Embryonic facial prominence (tissue), 1 donor: Measurements from ENCODE around the gene SLC43A1.
"Not testable (repeated sequence)": the region's sequence is repeated elsewhere in the genome, so short reads cannot be mapped to it uniquely, and the experiment has no call there.

ENCODE experiments used
- DNase-seq: peaks from one replicate; pipeline ENCODE4 v3.0.0-alpha.2; 2016; ENCODE audit errors: extremely low spot score

The SLC43A1 gene

GRCh38 chr11:57460758-57461749, 54.4 kb downstream of the SLC43A1 start:
- DNase-seq, result no peak

GRCh38 chr11:57460022-57460757, 55.3 kb downstream of the SLC43A1 start, which contains the start of gene RTN4RL2:
Gene RTN4RL2 (plus strand): TSS chr11:57460528. CDS start chr11:57460866, 338 bp downstream.
- no peak for DNase-seq

DNA sequence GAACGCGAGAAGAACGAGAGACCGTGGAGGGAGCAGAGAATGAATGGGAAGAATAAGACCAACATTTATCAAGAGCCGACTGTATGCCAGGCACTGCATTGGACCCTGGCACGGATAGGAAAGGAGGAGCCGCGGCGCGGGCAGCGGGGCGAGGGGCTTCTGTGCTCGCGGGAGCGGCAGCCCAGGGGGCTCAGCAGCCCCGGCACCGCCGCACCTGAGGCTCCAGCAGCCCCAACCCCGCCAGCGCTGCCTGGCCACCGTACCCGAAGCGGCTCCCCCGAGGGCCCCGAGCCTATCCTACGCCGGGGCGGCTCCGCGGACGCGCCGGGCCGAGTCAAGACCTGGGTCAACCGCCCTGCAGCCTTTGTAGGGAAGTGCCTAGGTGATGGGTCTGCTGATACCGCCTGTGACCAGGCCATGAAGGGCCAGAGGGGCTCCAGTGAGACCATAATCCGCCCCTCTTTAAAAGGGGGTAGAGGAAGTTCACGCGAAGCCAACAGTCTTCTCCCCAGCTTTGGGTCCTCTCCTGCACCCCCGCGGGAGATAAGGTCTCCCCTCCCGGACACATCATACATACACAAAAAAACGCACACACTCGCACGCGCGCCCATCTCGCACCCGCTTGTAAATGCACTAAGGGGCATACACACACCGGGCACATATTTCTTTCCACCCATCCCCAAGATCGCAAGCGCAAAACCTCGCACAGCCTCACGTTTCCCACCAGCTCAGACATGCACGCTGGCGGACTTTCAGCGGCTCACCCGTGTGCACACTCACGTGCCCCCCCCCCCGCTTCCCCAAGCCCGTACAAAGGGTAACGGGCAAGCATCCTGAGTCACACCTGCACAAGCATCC, 56.1 kb downstream of the SLC43A1 start:
- no peak for DNase-seq

DNA sequence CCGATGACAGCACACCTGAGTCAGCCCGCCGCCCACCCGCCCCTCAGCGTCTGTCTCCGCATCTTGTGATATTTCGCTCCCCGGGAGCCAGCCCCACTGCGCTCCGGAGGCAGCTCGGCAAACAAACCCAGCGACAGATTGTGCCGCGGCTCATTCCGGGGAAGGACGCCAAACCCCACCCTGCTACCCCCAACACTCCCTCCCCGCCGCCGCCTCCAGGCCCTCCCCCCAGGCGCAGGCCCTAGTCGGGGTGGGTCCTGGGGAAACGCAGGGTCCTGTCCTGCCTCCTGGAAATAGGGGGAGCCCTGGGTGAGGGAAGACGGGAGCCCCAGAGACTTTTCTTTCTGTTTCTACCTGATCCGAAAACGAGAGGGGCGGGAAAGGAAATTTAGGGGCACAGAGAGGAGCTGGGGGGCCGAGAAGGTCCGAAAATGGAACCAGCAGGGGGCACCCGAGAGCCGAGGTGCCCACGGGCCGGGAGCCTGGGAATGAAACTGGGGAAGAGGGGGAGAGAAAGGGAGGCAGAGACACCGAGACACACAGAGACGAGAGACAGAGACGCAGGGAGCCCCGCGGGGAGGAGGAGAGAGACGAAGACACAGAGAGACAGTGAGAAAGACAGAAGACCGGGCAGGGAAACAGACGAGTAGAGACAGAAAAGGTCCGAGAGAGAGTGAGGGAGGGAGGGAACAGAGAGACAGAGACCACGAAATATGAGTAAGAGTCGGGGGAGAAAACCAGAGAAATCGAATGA, 56.9 kb downstream of the SLC43A1 start:
- DNase-seq, result no peak

DNA sequence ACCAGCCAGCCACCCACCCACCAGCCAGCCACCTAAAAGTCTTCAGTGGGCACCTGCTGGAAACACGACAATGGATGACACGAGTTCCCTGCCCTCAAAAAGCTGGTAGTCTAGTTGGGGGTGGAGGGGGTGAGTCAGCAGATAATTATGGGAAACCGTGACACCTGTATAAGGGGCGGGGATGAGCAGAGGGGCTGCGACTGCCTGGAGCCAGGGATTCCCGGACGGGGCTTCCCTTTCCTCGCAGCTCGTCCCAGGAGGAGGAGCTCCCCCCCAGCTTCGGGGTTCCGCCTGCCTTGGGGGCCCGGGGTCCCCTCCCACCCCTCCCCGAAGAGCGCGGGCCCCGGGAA, 57.5 kb downstream of the SLC43A1 start:
- DNase-seq, result no peak

- no peak for DNase-seq
Measured at GRCh38 chr11:57457643-57458023, 57.9 kb downstream of the SLC43A1 start.

DNA sequence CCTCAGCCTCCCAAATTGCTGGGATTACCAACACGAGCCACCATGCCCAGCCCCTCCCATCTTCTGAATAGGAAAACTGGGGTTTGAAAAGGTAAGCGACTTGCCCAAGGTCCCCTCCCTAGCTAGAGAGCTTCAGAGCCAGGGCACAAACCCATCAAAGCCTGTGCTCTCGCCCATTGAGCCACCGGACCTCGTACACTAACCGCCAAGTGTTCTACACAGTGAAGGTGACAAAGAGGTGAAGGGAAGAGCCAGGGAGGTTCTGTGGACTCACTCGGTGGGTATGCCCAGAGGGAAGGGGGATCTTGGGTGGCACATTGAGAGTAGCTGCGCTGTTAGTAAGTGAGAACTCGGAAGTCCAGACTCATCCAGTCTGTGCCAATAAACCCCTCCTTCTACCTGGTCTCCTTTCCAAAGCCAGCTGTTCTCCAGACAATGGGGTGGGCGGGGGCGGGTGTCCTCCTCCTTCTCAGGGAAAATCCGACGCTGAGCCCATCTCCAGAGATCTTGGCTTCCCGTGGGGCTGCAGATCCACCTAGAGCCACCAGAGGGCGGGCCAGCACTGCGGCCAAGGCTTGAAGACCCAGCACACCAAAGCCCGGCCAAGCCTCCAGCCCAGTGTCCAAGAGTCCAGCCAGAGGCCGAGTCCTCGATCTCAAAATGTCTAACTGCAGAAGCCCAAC, 58.4 kb downstream of the SLC43A1 start:
- DNase-seq, result no peak

- no peak for DNase-seq
Measured at GRCh38 chr11:57453543-57454177, 61.8 kb downstream of the SLC43A1 start.

GRCh38 chr11:57446055-57446454, 69.4 kb downstream of the SLC43A1 start:
- no peak for DNase-seq

DNA sequence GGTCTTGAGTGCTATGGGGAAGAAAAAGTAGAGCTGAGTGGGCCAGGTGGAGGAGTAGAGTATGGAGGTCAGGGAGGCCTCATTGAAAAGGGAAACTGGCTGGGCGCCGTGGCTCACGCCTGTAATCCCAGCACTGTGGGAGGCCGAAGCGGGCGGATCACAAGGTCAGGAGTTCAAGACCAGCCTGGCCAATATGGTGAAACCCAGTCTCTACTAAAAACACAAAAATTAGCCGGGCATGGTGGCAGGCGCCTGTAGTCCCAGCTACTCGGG, 70.4 kb downstream of the SLC43A1 start:
- not testable (repeated sequence) for DNase-seq

- DNase-seq, result no peak
Measured at GRCh38 chr11:57444362-57445121, 71.0 kb downstream of the SLC43A1 start.

GRCh38 chr11:57440744-57441414, 74.6 kb downstream of the SLC43A1 start:
- no peak for DNase-seq

- no peak for DNase-seq
Measured at GRCh38 chr11:57439786-57440185, 75.7 kb downstream of the SLC43A1 start.

- DNase-seq, result no peak
Measured at GRCh38 chr11:57438345-57439285, 76.9 kb downstream of the SLC43A1 start.

DNA sequence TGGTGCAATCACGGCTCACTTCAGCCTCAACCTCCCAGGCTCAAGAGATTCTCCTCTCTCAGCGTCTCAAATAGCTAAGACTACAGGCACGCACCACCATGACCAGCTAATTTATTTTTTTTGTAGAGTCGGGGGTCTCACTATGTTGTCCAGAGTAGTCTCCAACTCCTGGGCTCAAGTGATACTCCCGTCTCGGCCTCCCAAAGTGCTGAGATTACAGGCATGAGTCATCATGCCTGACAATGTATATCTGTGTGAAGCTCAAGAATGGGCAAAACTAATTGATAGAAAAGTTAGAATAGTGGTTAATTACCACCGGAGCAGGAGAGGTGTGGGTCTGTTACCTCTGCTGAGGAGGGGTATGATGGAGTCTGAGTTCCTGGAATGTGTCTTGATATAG, 79.5 kb downstream of the SLC43A1 start:
- no peak for DNase-seq

GRCh38 chr11:57434640-57435546, 80.6 kb downstream of the SLC43A1 start:
- no peak for DNase-seq
